Gastrocnemius medialis (tissue), 4 donors: ENCODE measurements around the gene KLHL18. TPM values are rescaled to one million over a fixed set of nuclear protein-coding genes. Genes with fewer than 3 reads are reported as not detected.

Experiments used
- ATAC-seq, 2 donors: fragments of 150-250 bp; one replicate each; pipeline ENCODE4 v1.9.1; 2016
- DNase-seq, 2 donors: peaks; one replicate each; pipeline ENCODE4 v3.0.0-alpha.2; 2019
- H3K27ac ChIP-seq, 4 donors: fragments of 200-600 bp; sonication (generic); 1 replicate in 1 of 4; 2 replicates in 3 of 4; pipeline ENCODE4 v1.5.1; 2016 to 2018; ENCODE audit warnings: mild to moderate bottlenecking in 2 of 4, moderate library complexity in 1 of 4
- H3K27me3 ChIP-seq, 3 donors: fragments of 200-600 bp; sonication (generic) in 2 of 3; 1 replicate in 1 of 3; 2 replicates in 2 of 3; pipeline versions ENCODE4 v1.5.1 to v1.6.0; 2016 to 2019; ENCODE audit warnings: mild to moderate bottlenecking in 1 of 3, moderate library complexity in 1 of 3
- H3K36me3 ChIP-seq, 2 donors: fragments of 200-600 bp; sonication (generic) in 1 of 2; one replicate each; pipeline ENCODE4 v1.5.1; 2017 to 2018
- H3K4me1 ChIP-seq, 2 donors: fragments of 200-600 bp; sonication (generic) in 1 of 2; one replicate each; pipeline ENCODE4 v1.5.1; 2016 to 2017; ENCODE audit warnings: mild to moderate bottlenecking in 2 of 2
- H3K4me3 ChIP-seq, 4 donors: fragments of 200-600 bp; sonication (generic) in 3 of 4; 1 replicate in 1 of 4; 2 replicates in 3 of 4; pipeline ENCODE4 v1.5.1; 2016 to 2019; ENCODE audit warnings: mild to moderate bottlenecking in 2 of 4
- H3K9me3 ChIP-seq, 3 donors: fragments of 200-600 bp; sonication (generic) in 2 of 3; 1 replicate in 1 of 3; 2 replicates in 2 of 3; pipeline ENCODE4 v1.5.1; 2016 to 2019
- POLR2A ChIP-seq, 2 donors: fragments of 450-650 bp; IDR thresholded peaks; one replicate each; pipeline ENCODE4 v1.6.1; 2017; ENCODE audit warnings: antibody characterized with exemption in 2 of 2, mild to moderate bottlenecking in 2 of 2, moderate library complexity in 2 of 2
- in situ Hi-C, 4 donors: fragments of 200-750 bp; cut with MboI; loops; one replicate each; pipeline versions ENCODE4 v1.15.0 to v1.8.0; 2017; ENCODE audit warnings: low sequenced_read_pairs in 4 of 4
- intact Hi-C: fragments of 100-400 bp; cut with DNase I; formaldehyde crosslinking; loops from one replicate; pipeline ENCODE4 v1.15.1; 2023; ENCODE audit warnings: low total_unique reads
- total RNA-seq, 4 donors: library from RNA; depleted of rRNA; stranded (reverse); fragments of >200 nt; gene quantifications; one replicate each; pipeline versions ENCODE4 v1.1.0 to v1.2.3, GENCODE V29; 2016
- TF ChIP-seq, protein P1 (sequence below), 5 experiments: fragments of 450-650 bp in 3 of 5; fragments of 200-600 bp in 2 of 5; sonication (generic) in 2 of 5; IDR thresholded peaks in 4 of 5; conservative IDR thresholded peaks in 1 of 5; 1 replicate in 4 of 5; 2 replicates in 1 of 5; pipeline ENCODE4 v1.5.1; 2016 to 2019; ENCODE audit warnings: antibody characterized with exemption in 5 of 5, mild to moderate bottlenecking in 3 of 5, moderate library complexity in 3 of 5

Gene KLHL18
- total RNA-seq: 10 to 100 TPM; 19.0 to 26.3 (median 22.4) TPM

DNA sequence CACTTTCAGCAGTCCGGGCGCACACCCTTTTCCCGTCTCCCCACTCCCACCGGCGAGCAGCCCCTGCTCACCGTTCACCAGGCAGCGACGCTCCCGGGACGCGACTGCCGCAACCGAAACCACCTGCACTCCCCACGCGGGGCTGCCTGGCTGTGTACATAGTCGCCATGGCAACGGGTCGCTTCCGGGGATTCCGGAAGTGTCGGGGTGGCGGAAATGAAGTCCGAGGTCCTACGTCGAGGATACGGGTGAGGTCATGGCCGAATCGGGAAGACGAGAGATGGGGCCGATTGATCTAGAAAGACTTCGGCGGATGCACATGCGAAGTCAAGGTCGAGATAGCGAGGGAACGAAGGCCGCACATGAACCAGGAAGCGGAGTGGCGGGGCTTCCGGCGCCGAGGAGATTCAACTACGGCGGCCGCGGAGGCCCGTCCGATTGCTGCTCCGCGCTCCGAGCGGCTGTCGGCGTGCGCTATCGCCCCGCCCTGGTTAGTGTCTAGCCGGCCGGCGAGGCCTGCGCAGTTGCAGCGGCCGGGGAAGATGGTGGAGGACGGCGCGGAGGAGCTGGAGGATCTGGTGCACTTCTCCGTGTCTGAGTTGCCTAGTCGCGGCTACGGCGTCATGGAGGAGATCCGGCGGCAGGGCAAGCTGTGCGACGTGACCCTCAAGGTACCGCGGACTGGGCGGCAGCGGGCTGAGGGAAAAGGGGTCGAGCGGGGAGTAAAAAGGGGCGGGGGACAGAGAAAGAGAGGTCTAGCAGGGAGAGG, at the start of gene KLHL18, which contains the start of gene KIF9:
Gene KLHL18 (plus strand): TSS at position 521 of the 769 bp plus-strand sequence. CDS start 22 bp downstream, at position 543.
Gene KIF9 (minus strand): TSS at position 376 of the 769 bp plus-strand sequence. CDS start 5,425 bp downstream, outside the sequence.
- ATAC-seq (peak; percentile 96 to 97), DNase-seq (peak; percentile 86 to 90)
- intact Hi-C loops: loop anchor here (1.0 to 2.0 kb wide), 2 partner anchors 98 to 118 kb away; partner anchors contain the start of genes PTPN23 and SETD2
- Histone ChIP-seq H3K4me3 (peak within 1 kb of the TSS; percentile 70 to 92 (median 86)), H3K27ac (peak within 1 kb of the TSS; percentile 86 to 93 (median 91)), H3K27me3 (no peaks in the 10 kb centered on the region), H3K36me3 (peaks cover 0 to 7% of the 10 kb centered on the region in 2 donors), H3K4me1 (peaks cover 25 to 40% of the 10 kb centered on the region in 2 donors), H3K9me3 (no peaks in the 10 kb centered on the region)
- in situ Hi-C loops: no loop called here
- TF ChIP-seq, protein P1, sequence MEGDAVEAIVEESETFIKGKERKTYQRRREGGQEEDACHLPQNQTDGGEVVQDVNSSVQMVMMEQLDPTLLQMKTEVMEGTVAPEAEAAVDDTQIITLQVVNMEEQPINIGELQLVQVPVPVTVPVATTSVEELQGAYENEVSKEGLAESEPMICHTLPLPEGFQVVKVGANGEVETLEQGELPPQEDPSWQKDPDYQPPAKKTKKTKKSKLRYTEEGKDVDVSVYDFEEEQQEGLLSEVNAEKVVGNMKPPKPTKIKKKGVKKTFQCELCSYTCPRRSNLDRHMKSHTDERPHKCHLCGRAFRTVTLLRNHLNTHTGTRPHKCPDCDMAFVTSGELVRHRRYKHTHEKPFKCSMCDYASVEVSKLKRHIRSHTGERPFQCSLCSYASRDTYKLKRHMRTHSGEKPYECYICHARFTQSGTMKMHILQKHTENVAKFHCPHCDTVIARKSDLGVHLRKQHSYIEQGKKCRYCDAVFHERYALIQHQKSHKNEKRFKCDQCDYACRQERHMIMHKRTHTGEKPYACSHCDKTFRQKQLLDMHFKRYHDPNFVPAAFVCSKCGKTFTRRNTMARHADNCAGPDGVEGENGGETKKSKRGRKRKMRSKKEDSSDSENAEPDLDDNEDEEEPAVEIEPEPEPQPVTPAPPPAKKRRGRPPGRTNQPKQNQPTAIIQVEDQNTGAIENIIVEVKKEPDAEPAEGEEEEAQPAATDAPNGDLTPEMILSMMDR (IDR thresholded peaks at IDR 0.05 in 4 of 5, conservative IDR thresholded peaks at IDR 0.05 in 1 of 5): peak in 1 of 5 experiments; percentile 29
- peak; percentile 60 to 78 for TF ChIP-seq POLR2A (IDR thresholded peaks at IDR 0.05)

DNA sequence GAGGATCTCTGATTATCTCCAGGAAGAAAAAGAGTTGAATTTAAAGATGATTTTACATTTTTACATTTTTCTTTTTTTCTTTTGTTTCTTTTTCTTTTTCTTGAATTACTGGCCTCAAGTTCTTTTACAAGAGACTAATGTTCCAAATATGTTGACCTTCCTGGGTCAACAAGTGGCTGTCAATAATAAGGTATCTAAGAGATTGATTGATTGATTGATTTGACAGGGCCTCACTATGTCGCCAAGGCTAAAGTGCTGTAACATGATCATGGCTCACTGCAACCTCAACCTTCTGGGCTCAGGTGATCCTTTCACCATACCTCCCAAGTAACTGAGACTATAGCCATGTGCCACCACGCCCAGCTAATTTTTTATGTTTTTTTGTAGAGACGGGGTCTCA, 44.7 kb upstream of the KLHL18 start:
- TF ChIP-seq, protein P1 (IDR thresholded peaks at IDR 0.05 in 4 of 5, conservative IDR thresholded peaks at IDR 0.05 in 1 of 5): no peak
- TF ChIP-seq POLR2A (IDR thresholded peaks at IDR 0.05): no peak
- no peak for DNase-seq
- Histone ChIP-seq H3K4me3 (no peak overlapping the region), H3K27me3 (no peaks in the 10 kb centered on the region), H3K4me1 (no peaks in the 10 kb centered on the region), H3K27ac (no peak overlapping the region), H3K9me3 (no peaks in the 10 kb centered on the region), H3K36me3 (no peaks in the 10 kb centered on the region)
- intact Hi-C loops: no loop called here
- ATAC-seq: no peak
- in situ Hi-C loops: no loop called here

DNA sequence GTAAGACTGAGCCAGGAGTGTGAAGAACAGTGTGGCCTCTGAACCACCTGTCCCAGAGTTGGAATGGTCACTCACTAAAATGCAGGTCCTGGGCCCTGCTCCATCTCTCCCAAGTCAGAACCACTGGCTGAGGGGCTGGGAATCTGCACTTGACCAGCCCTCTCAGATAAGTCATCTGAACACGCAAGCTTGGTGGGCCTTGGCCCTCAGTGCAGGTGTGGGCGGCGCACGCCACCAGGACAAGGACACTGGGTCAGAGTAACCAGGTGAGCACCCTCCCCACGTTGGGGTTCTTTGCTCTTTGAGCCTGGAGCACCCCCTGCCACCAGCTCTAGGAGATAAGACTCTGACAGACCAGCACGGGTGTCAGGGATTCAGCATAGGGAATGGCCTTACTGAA, 42.8 kb upstream of the KLHL18 start:
- no peaks in the 10 kb centered on the region for H3K27me3 ChIP-seq
- no peak overlapping the region for H3K4me3 ChIP-seq
- no peak for DNase-seq
- in situ Hi-C loops: loop anchor here in 1 of 4 donors (10.0 kb wide), 1 partner anchor 85 kb away; no protein-coding TSS in a partner anchor
- ATAC-seq: no peak
- intact Hi-C loops: no loop called here
- H3K4me1 ChIP-seq: no peaks in the 10 kb centered on the region
- no peaks in the 10 kb centered on the region for H3K36me3 ChIP-seq
- TF ChIP-seq, protein P1 (IDR thresholded peaks at IDR 0.05 in 4 of 5, conservative IDR thresholded peaks at IDR 0.05 in 1 of 5): no peak
- TF ChIP-seq POLR2A (IDR thresholded peaks at IDR 0.05): no peak
- H3K9me3 ChIP-seq: no peaks in the 10 kb centered on the region
- no peak overlapping the region for H3K27ac ChIP-seq

DNA sequence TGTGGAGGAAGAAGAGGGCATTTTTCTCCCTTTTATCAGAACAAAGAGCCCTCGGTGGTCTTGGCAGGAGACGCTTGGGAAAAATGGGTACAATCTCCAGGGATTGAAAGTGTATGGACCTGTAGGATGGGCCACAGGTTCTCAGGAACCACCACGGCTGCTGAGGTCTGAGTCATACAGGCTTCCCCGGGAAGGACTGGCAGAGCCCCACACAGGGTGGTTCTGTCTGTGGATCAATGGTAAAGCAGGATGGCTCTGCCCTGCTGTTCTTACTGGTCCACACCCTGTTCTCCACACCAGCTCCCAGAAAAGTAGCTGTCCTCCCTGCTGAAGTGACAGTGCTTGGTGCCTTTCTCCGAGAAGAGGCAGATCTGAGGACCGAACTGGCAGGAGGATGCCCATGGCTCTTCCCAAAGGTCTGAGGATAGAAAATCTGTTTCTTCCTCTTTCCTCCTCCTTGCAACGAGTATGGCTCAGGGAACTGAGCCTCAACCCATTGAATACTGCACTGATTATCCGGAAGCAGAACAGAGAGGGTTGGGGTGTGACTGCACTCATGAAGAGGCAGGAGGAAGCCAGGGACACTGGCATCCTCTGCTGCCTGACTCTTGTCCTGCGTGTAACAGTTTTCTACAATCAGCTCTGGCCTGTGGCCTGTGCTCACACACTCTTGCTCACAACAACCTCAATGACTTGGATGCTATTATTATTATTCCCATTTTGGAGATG, 39.2 kb upstream of the KLHL18 start:
- intact Hi-C loops (no loop called here), in situ Hi-C loops (loop anchor here in 1 of 4 donors (10.0 kb wide), 1 partner anchor 81 kb away; no protein-coding TSS in a partner anchor)
- no peak for DNase-seq
- Histone ChIP-seq H3K27ac (no peak overlapping the region), H3K4me3 (no peak overlapping the region), H3K9me3 (no peaks in the 10 kb centered on the region), H3K4me1 (no peaks in the 10 kb centered on the region), H3K27me3 (no peaks in the 10 kb centered on the region), H3K36me3 (no peaks in the 10 kb centered on the region)
- TF ChIP-seq, protein P1 (IDR thresholded peaks at IDR 0.05 in 4 of 5, conservative IDR thresholded peaks at IDR 0.05 in 1 of 5): no peak
- TF ChIP-seq POLR2A (IDR thresholded peaks at IDR 0.05): no peak
- ATAC-seq: no peak
